Skeletal muscle tissue (tissue), 5 donors: Measurements from ENCODE around the gene SEC61B. TPM values are rescaled to one million over a fixed set of nuclear protein-coding genes. Genes with fewer than 3 reads are reported as not detected.

ENCODE experiments used
- H3K27ac ChIP-seq: one replicate; pipeline ENCODE4 v1.7.0; 2013; ENCODE audit warnings: mild to moderate bottlenecking, low read depth, low read length, inconsistent platforms
- H3K27me3 ChIP-seq, 3 donors: one replicate each; pipeline ENCODE4 v1.7.0; 2013; ENCODE audit warnings: low read length in 3 of 3; ENCODE audit not compliant: control insufficient read depth in 3 of 3, insufficient read depth in 3 of 3
- H3K36me3 ChIP-seq, 3 donors: one replicate each; pipeline ENCODE4 v1.7.0; 2013; ENCODE audit warnings: low read length in 3 of 3; ENCODE audit not compliant: control insufficient read depth in 3 of 3, insufficient read depth in 3 of 3
- H3K4me1 ChIP-seq, 3 donors: one replicate each; pipeline ENCODE4 v1.7.0; 2013; ENCODE audit warnings: low read length in 3 of 3, mild to moderate bottlenecking in 3 of 3; ENCODE audit not compliant: control insufficient read depth in 3 of 3, insufficient read depth in 3 of 3
- H3K4me3 ChIP-seq, 3 donors: one replicate each; pipeline ENCODE4 v1.7.0; 2013; ENCODE audit warnings: low read length in 3 of 3
- H3K9ac ChIP-seq, 3 donors: one replicate each; pipeline ENCODE4 v1.7.0; 2013; ENCODE audit warnings: low read length in 3 of 3, mild to moderate bottlenecking in 3 of 3, moderate library complexity in 2 of 3, low read depth in 1 of 3
- H3K9me3 ChIP-seq, 3 donors: one replicate each; pipeline ENCODE4 v1.7.0; 2013; ENCODE audit warnings: low read length in 3 of 3; ENCODE audit not compliant: control insufficient read depth in 3 of 3
- small RNA-seq: library from RNA; depleted of rRNA; stranded (forward); fragments of <200 nt; gene quantifications from one replicate; pipeline ENCODE3, GENCODE V24; 2014
- total RNA-seq: library from RNA; depleted of rRNA; stranded (reverse); fragments of >200 nt; gene quantifications from one replicate; pipeline ENCODE4 v1.2.3, GENCODE V29; 2014
- donor health status: Osteomylitis.

Gene SEC61B
- total RNA-seq, 1 donor from 2014 or later: 41.2 TPM

DNA sequence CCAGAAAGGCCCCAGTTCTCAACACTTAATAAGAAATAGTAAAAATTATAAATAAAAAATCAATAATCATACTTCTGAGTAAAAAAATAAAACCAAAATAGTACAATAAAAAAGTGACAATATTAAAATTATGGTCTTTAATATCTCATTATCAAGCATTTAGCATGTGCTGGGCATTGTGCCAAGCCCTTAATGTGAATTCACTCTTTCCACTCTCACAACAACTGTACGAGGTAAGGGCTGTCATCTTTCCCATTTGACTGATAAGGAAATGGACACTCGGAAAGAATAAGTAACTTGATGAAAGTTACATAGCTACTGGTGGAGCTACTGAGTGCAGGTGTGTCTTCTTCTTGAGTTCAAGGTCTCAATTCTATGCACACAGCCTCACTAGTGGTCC, 43.6 kb downstream of the SEC61B start:
- no peaks in the 10 kb centered on the region for H3K36me3 ChIP-seq
- no peak overlapping the region for H3K4me3 ChIP-seq
- H3K4me1 ChIP-seq: peaks cover 7 to 12% (median 9%) of the 10 kb centered on the region in 3 donors
- H3K9ac ChIP-seq: no peak overlapping the region
- no peaks in the 10 kb centered on the region for H3K9me3 ChIP-seq
- no peaks in the 10 kb centered on the region for H3K27me3 ChIP-seq
- H3K27ac ChIP-seq: no peak overlapping the region

DNA sequence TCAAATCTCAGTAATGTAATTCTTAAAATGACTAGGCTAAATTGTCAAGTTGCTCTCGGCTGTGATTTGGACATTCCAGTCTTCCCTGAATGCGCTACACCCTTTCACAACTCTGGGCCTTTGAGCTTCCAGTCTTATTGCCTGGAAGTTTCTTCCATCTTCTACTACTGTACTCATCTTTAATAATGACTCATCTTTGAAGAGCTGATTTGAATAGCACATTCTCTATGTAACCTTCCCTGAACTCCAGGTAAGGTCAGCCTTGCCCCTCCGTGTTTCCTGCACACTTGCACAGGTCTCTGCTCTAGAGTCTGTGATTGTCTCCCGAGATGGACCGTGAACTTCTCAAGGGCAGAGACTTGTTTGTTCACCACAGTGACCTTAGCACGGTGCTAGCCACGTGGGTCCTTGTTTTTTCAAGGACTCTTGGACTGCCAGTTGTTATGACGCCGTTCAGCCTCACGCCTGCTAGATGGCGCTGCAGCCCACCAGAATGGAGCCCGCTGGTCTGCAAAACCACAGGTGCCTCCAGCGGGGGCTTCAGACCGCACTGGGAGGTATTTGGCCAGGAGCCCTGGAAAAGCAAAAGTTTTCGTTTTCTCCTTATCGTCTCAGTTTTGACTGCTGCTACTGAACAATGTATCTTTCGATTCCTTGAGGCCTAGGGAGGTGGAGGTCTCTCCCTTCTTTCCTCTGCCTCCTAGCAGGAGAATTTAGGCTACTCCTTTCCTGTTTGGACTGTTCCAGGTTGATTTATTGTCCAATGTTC, 44.4 kb downstream of the SEC61B start:
- Histone ChIP-seq H3K27me3 (no peaks in the 10 kb centered on the region), H3K9me3 (no peaks in the 10 kb centered on the region), H3K9ac (peak overlapping the region in 1 of 3 donors; percentile 28), H3K4me1 (peaks cover 7 to 12% (median 9%) of the 10 kb centered on the region in 3 donors), H3K36me3 (no peaks in the 10 kb centered on the region), H3K4me3 (peak overlapping the region in 2 of 3 donors; percentile 34 to 51), H3K27ac (no peak overlapping the region)

DNA sequence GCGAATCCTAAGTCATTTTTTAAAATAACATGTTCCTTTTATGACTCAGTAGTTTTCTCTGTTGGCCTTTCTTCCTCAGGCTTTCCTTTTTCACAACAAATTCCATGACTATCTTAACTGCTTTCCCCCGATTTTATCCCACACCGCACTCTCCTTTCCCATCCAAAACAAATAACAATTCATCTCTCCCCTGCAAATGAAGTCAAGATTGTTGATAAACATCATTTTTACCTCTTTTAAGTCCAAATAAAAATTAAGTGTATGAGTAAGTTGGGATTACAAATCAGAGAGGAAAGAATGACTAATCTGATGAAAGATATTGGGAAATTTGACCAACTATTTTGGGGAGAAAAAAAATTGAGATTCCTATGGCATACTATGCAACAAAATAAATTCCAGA, 47.3 kb downstream of the SEC61B start:
- Histone ChIP-seq H3K9me3 (no peaks in the 10 kb centered on the region), H3K4me3 (no peak overlapping the region), H3K4me1 (peaks cover 7 to 9% (median 7%) of the 10 kb centered on the region in 3 donors), H3K27ac (no peak overlapping the region), H3K36me3 (no peaks in the 10 kb centered on the region), H3K9ac (no peak overlapping the region), H3K27me3 (no peaks in the 10 kb centered on the region)

DNA sequence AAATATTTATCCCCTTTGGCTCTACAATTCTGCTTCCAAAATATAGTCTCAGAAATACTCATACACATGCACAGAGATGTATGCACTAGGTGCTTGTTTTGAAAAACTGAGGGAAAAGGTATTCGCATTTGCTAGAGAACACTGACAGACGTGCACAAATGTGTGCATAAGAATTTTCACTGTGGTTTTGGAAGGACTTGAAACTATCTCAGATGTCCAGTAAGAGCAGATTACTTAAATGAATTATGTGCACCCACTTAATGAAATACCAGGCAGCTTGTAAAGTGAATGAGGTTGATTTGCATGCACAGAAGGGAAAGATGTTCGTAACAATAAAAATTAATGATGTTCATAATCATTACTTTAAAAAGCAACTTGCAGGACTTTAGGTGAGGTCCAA, 48.4 kb downstream of the SEC61B start:
- peaks cover 7 to 9% (median 7%) of the 10 kb centered on the region in 3 donors for H3K4me1 ChIP-seq
- H3K9ac ChIP-seq: no peak overlapping the region
- H3K27ac ChIP-seq: no peak overlapping the region
- no peaks in the 10 kb centered on the region for H3K27me3 ChIP-seq
- no peaks in the 10 kb centered on the region for H3K36me3 ChIP-seq
- no peak overlapping the region for H3K4me3 ChIP-seq
- H3K9me3 ChIP-seq: no peaks in the 10 kb centered on the region

- Histone ChIP-seq H3K27ac (no peak overlapping the region), H3K9me3 (no peaks in the 10 kb centered on the region), H3K9ac (no peak overlapping the region), H3K36me3 (no peaks in the 10 kb centered on the region), H3K4me1 (no peaks in the 10 kb centered on the region), H3K4me3 (no peak overlapping the region), H3K27me3 (no peaks in the 10 kb centered on the region)
These were observed 50.8 kb downstream of the SEC61B start for GRCh38 chr9:99272836-99273235.

- no peaks in the 10 kb centered on the region for H3K27me3 ChIP-seq
- H3K4me3 ChIP-seq: no peak overlapping the region
- H3K27ac ChIP-seq: no peak overlapping the region
- H3K36me3 ChIP-seq: no peaks in the 10 kb centered on the region
- no peaks in the 10 kb centered on the region for H3K4me1 ChIP-seq
- no peaks in the 10 kb centered on the region for H3K9me3 ChIP-seq
- H3K9ac ChIP-seq: no peak overlapping the region
These were observed 51.9 kb downstream of the SEC61B start for GRCh38 chr9:99274016-99274415.

DNA sequence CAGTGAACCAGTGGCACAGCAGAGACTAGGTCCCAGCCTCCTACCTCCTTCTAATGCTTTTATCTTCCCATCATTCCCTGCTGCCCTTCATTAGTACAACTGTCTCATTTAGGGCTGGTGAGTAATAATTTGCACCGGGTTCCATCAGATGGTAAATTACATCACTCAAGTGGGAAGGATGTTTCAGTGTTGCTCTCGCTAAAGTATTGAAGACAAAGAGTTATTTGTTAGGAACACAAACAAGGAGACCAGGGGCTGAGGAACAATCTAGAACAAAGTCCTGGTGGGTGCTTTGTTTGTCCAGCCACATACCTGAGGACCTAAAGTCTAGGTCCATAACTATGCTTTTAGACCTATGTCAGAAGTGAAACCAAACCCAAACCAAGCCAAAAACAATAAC, 52.4 kb downstream of the SEC61B start:
- no peaks in the 10 kb centered on the region for H3K27me3 ChIP-seq
- H3K9ac ChIP-seq: no peak overlapping the region
- no peaks in the 10 kb centered on the region for H3K4me1 ChIP-seq
- no peak overlapping the region for H3K4me3 ChIP-seq
- no peaks in the 10 kb centered on the region for H3K36me3 ChIP-seq
- H3K9me3 ChIP-seq: no peaks in the 10 kb centered on the region
- H3K27ac ChIP-seq: no peak overlapping the region

Small RNA genes lying within 50 kb of the gene (small RNA-seq; reads per million reads assigned to genes)
- not detected for gene RN7SL794P

Other genes with a start within 250 kb of the SEC61B start
- 38.1 TPM for gene TGFBR1, start 117.2 kb upstream of the SEC61B start, total RNA-seq
- 39.7 TPM for gene ALG2, start 340 bp upstream of the SEC61B start, total RNA-seq